H1 (cell line): Measurements from ENCODE around the gene BCL2. TPM values are rescaled to one million over a fixed set of nuclear protein-coding genes. Genes with fewer than 3 reads are reported as not detected.

Experiments
- CTCF ChIA-PET: fragments of 300-600 bp; sonication (Branson Sonifier 250); formaldehyde crosslinking; loops from one replicate; lab custom pipeline; 2021; ENCODE audit not compliant: partially characterized antibody; lab: Charles Lee
- POLR2A ChIA-PET: fragments of 300-600 bp; sonication (Branson Sonifier 250); formaldehyde crosslinking; loops from one replicate; lab custom pipeline; 2021; ENCODE audit warnings: inconsistent platforms; ENCODE audit not compliant: partially characterized antibody; lab: Charles Lee
- DNase-seq, 2 experiments: peaks; one replicate each; pipeline versions ENCODE4 v3.0.0 to v3.0.0-alpha.2; 2010 to 2022; ENCODE audit warnings: low spot score in 2 of 2, low read depth in 1 of 2, mixed read lengths in 1 of 2
- FAIRE-seq: peaks from 2 replicates; lab custom pipeline; 2011; peaks lifted over from hg19 to GRCh38; lab: Jason Lieb, UNC
- H2AFZ ChIP-seq: 2 replicates; pipeline ENCODE4 v1.8.1; 2012; ENCODE audit warnings: low read length, inconsistent platforms
- H2AK5ac ChIP-seq: 2 replicates; pipeline ENCODE4 v1.6.1; 2013; ENCODE audit warnings: low read depth, low read length
- H2BK120ac ChIP-seq: replicated peaks from 2 replicates; pipeline ENCODE3; 2013; ENCODE audit warnings: low read depth, low read length, inconsistent platforms
- H2BK12ac ChIP-seq: 2 replicates; pipeline ENCODE4 v1.6.1; 2013; ENCODE audit warnings: low read depth, low read length
- H2BK15ac ChIP-seq: 2 replicates; pipeline ENCODE4 v1.6.1; 2013; ENCODE audit warnings: low read length
- H2BK20ac ChIP-seq: 2 replicates; pipeline ENCODE4 v1.6.1; 2013; ENCODE audit warnings: low read length
- H2BK5ac ChIP-seq: 2 replicates; pipeline ENCODE4 v1.6.1; 2013; ENCODE audit warnings: low read depth, low read length
- H3K14ac ChIP-seq: 2 replicates; pipeline ENCODE4 v1.6.1; 2013; ENCODE audit warnings: inconsistent platforms; ENCODE audit not compliant: insufficient read length
- H3K18ac ChIP-seq: 2 replicates; pipeline ENCODE4 v1.6.1; 2013; ENCODE audit warnings: low read length; ENCODE audit errors: extremely low read depth
- H3K23ac ChIP-seq: 2 replicates; pipeline ENCODE4 v1.6.1; 2013; ENCODE audit warnings: inconsistent platforms; ENCODE audit not compliant: insufficient read length
- H3K23me2 ChIP-seq: 2 replicates; pipeline ENCODE4 v1.6.1; 2013; ENCODE audit warnings: low read depth, low read length
- H3K27ac ChIP-seq: 2 replicates; pipeline ENCODE4 v1.6.1; 2011; ENCODE audit warnings: low read depth, low read length, inconsistent platforms
- H3K27me3 ChIP-seq, 4 experiments: replicated peaks in 1 of 4; 1 replicate in 1 of 4; 2 replicates in 3 of 4; pipeline versions ENCODE4 v1.6.1 to v1.8.1; 2011 to 2013; ENCODE audit warnings: low read length in 3 of 4, mild to moderate bottlenecking in 3 of 4, inconsistent platforms in 2 of 4, mixed read lengths in 2 of 4, moderate library complexity in 1 of 4; ENCODE audit not compliant: control insufficient read depth in 3 of 4, insufficient read depth in 3 of 4; ENCODE audit errors: extremely low read depth in 1 of 4
- H3K36me3 ChIP-seq, 4 experiments: 2 replicates each; pipeline versions ENCODE4 v1.6.1 to v1.8.1; 2011 to 2013; ENCODE audit warnings: mild to moderate bottlenecking in 4 of 4, low read length in 3 of 4, moderate library complexity in 2 of 4, control low read depth in 1 of 4, inconsistent platforms in 1 of 4; ENCODE audit not compliant: insufficient read depth in 4 of 4, control insufficient read depth in 2 of 4
- H3K4ac ChIP-seq: replicated peaks from 2 replicates; pipeline ENCODE3; 2013; ENCODE audit warnings: low read length, low read depth, mixed read lengths, inconsistent platforms; ENCODE audit not compliant: insufficient read length
- H3K4me1 ChIP-seq, 4 experiments: replicated peaks in 1 of 4; 1 replicate in 1 of 4; 2 replicates in 3 of 4; pipeline versions ENCODE4 v1.6.1 to v1.8.1; 2011 to 2013; ENCODE audit warnings: low read length in 3 of 4, inconsistent platforms in 2 of 4, mixed read lengths in 1 of 4; ENCODE audit not compliant: insufficient read depth in 4 of 4, control insufficient read depth in 3 of 4
- H3K4me2 ChIP-seq, 2 experiments: 2 replicates each; pipeline versions ENCODE4 v1.6.1 to v1.8.1; 2011 to 2013; ENCODE audit warnings: low read depth in 2 of 2, low read length in 2 of 2, control low read depth in 1 of 2, inconsistent platforms in 1 of 2, mild to moderate bottlenecking in 1 of 2; ENCODE audit not compliant: insufficient read depth in 1 of 2
- H3K4me3 ChIP-seq, 4 experiments: fragments of 200-600, 300-600 bp in 1 of 4; sonication (generic), shearing (Covaris generic), sonication (Bioruptor Twin) in 1 of 4; 2 replicates each; pipeline versions ENCODE4 v1.5.1 to v1.8.1; 2011 to 2016; ENCODE audit warnings: low read length in 4 of 4, low read depth in 3 of 4, control low read depth in 2 of 4, inconsistent platforms in 2 of 4, mild to moderate bottlenecking in 2 of 4, mixed read lengths in 1 of 4, moderate library complexity in 1 of 4; ENCODE audit not compliant: insufficient read depth in 2 of 4; ENCODE audit errors: extremely low read depth in 1 of 4
- H3K56ac ChIP-seq: replicated peaks from 2 replicates; pipeline ENCODE3; 2013; ENCODE audit warnings: low read depth, mild to moderate bottlenecking, mixed read lengths, low read length, inconsistent platforms; ENCODE audit not compliant: insufficient read length
- H3K79me1 ChIP-seq: 2 replicates; pipeline ENCODE4 v1.6.1; 2013; ENCODE audit warnings: low read depth, low read length, control low read depth
- H3K79me2 ChIP-seq, 2 experiments: 2 replicates each; pipeline versions ENCODE4 v1.6.1 to v1.8.1; 2012 to 2013; ENCODE audit warnings: low read length in 2 of 2, mild to moderate bottlenecking in 2 of 2, inconsistent platforms in 1 of 2; ENCODE audit not compliant: insufficient read depth in 2 of 2, control insufficient read depth in 1 of 2
- H3K9ac ChIP-seq, 4 experiments: replicated peaks in 1 of 4; 1 replicate in 1 of 4; 2 replicates in 3 of 4; pipeline versions ENCODE4 v1.6.1 to v1.8.1; 2011 to 2013; ENCODE audit warnings: low read depth in 3 of 4, low read length in 3 of 4, control low read depth in 2 of 4, mild to moderate bottlenecking in 2 of 4, moderate library complexity in 2 of 4, inconsistent platforms in 1 of 4; ENCODE audit errors: extremely low read depth in 1 of 4
- H3K9me3 ChIP-seq, 2 experiments: 2 replicates each; pipeline versions ENCODE4 v1.6.1 to v1.8.1; 2012 to 2013; ENCODE audit warnings: mild to moderate bottlenecking in 2 of 2, moderate library complexity in 2 of 2, control low read depth in 1 of 2, inconsistent platforms in 1 of 2, low read depth in 1 of 2, low read length in 1 of 2, mixed read lengths in 1 of 2; ENCODE audit not compliant: insufficient read depth in 2 of 2
- H4K20me1 ChIP-seq, 2 experiments: replicated peaks in 1 of 2; 2 replicates each; pipeline versions ENCODE3 to v1.8.1; 2011 to 2013; ENCODE audit warnings: inconsistent platforms in 2 of 2, low read length in 2 of 2, mild to moderate bottlenecking in 1 of 2; ENCODE audit not compliant: insufficient read depth in 2 of 2, control insufficient read depth in 1 of 2
- H4K5ac ChIP-seq: 2 replicates; pipeline ENCODE4 v1.6.1; 2013; ENCODE audit warnings: low read length, low read depth, mixed read lengths, inconsistent platforms; ENCODE audit not compliant: insufficient read length
- H4K8ac ChIP-seq: 2 replicates; pipeline ENCODE4 v1.8.0; 2013; ENCODE audit warnings: mild to moderate bottlenecking, moderate library complexity, low read length, inconsistent platforms; ENCODE audit not compliant: insufficient read depth; ENCODE audit errors: extremely low read depth
- H4K91ac ChIP-seq: replicated peaks from 2 replicates; pipeline ENCODE3; 2013; ENCODE audit warnings: low read length, mixed read lengths, inconsistent platforms; ENCODE audit not compliant: insufficient read length
- BRCA1 ChIP-seq: IDR thresholded peaks from 2 replicates; pipeline ENCODE4 v1.6.1; 2012; ENCODE audit warnings: low read depth, low read length, improper control_type of control experiment
- CBX8 ChIP-seq: fragments of 300-800, 300-1000 bp; sonication (generic); IDR thresholded peaks from 2 replicates; pipeline ENCODE4 v1.7.1; 2016; ENCODE audit warnings: low read depth, low read length, borderline replicate concordance
- CEBPB ChIP-seq: IDR thresholded peaks from 2 replicates; pipeline ENCODE4 v1.6.1; 2012; ENCODE audit warnings: low read depth, low read length
- EGR1 ChIP-seq: IDR thresholded peaks from 2 replicates; pipeline ENCODE4 v1.6.1; 2011; ENCODE audit warnings: low read depth, low read length, borderline replicate concordance
- EP300 ChIP-seq, 2 experiments: IDR thresholded peaks; 1 replicate in 1 of 2; 2 replicates in 1 of 2; pipeline ENCODE4 v1.6.1; 2011 to 2012; ENCODE audit warnings: low read depth in 2 of 2, low read length in 2 of 2, mild to moderate bottlenecking in 2 of 2, borderline replicate concordance in 1 of 2, inconsistent platforms in 1 of 2, moderate library complexity in 1 of 2
- HDAC2 ChIP-seq, 2 experiments: fragments of 300-600 bp in 1 of 2; sonication (generic) in 1 of 2; IDR thresholded peaks; 2 replicates each; pipeline ENCODE4 v1.6.1; 2011 to 2012; ENCODE audit warnings: low read depth in 2 of 2, low read length in 2 of 2, mild to moderate bottlenecking in 2 of 2, moderate library complexity in 2 of 2, borderline replicate concordance in 1 of 2, inconsistent platforms in 1 of 2
- KDM1A ChIP-seq: fragments of 200-600, 300-600 bp; sonication (generic); IDR thresholded peaks from 2 replicates; pipeline ENCODE4 v1.7.1; 2016; ENCODE audit warnings: mild to moderate bottlenecking, low read length, borderline replicate concordance
- KDM4A ChIP-seq: IDR thresholded peaks from one replicate; pipeline ENCODE4 v1.7.1; 2012; ENCODE audit warnings: low read depth, mild to moderate bottlenecking, moderate library complexity, low read length, inconsistent platforms; ENCODE audit not compliant: severe bottlenecking
- POLR2AphosphoS5 ChIP-seq: IDR thresholded peaks from 2 replicates; pipeline ENCODE4 v1.6.1; 2011; ENCODE audit warnings: low read depth, low read length
- SRF ChIP-seq: IDR thresholded peaks from 2 replicates; pipeline ENCODE4 v1.6.1; 2011; ENCODE audit warnings: mild to moderate bottlenecking, low read depth, low read length, moderate library complexity
- TCF12 ChIP-seq: IDR thresholded peaks from 2 replicates; pipeline ENCODE4 v1.6.1; 2011; ENCODE audit warnings: low read depth, mild to moderate bottlenecking, low read length
- YY1 ChIP-seq: IDR thresholded peaks from 2 replicates; pipeline ENCODE4 v1.6.1; 2011; ENCODE audit warnings: low read depth, mild to moderate bottlenecking, low read length
- WGBS, 2 experiments: shearing (Covaris generic) in 1 of 2; methylation state at CpG; one replicate each; pipeline versions ENCODE4 v1.1.6 to v1.1.7; 2013 to 2015; ENCODE audit warnings: low lambda C conversion rate in 2 of 2, mixed read lengths in 2 of 2, inconsistent platforms in 1 of 2, low coverage in 1 of 2, missing lambda C conversion rate in 1 of 2; ENCODE audit not compliant: insufficient replicate concordance in 2 of 2, insufficient coverage in 1 of 2, insufficient read length in 1 of 2; ENCODE audit errors: extremely low coverage in 1 of 2, missing lambda C conversion rate in 1 of 2; 5-methylcytosine and 5-hydroxymethylcytosine counted together
- polyA plus RNA-seq, 7 experiments: library from polyadenylated mRNA; depleted of rRNA in 3 of 7; stranded (reverse) in 5 of 7; unstranded in 2 of 7; fragments of >200 nt in 5 of 7; fragments of 200-250 nt in 2 of 7; gene quantifications; 1 replicate in 5 of 7; 2 replicates in 1 of 7; 4 replicates in 1 of 7; pipeline versions ENCODE4 v1.2.1 to v1.2.3, GENCODE V29; 2011 to 2013; ENCODE audit warnings: missing spikeins in 2 of 7, mixed read lengths in 2 of 7
- total RNA-seq: library from RNA; stranded (reverse); fragmentation: NEBNext Ultra II Directional; extraction: Animal tissue kit (Norgen Biotek cat#: 25700); gene quantifications from 2 replicates; pipeline ENCODE4 v1.2.1, GENCODE V29; 2021
- TF ChIP-seq, protein P1 (sequence below): IDR thresholded peaks from 2 replicates; pipeline ENCODE4 v1.6.1; 2012; ENCODE audit warnings: low read length, inconsistent platforms

BCL2 gene
- total and polyA plus RNA-seq, 2 of the 8 experiments (the other 6 are each of a cell fraction or from before 2014, with no cell fraction given), result 0.59 to 4.5 TPM

DNA sequence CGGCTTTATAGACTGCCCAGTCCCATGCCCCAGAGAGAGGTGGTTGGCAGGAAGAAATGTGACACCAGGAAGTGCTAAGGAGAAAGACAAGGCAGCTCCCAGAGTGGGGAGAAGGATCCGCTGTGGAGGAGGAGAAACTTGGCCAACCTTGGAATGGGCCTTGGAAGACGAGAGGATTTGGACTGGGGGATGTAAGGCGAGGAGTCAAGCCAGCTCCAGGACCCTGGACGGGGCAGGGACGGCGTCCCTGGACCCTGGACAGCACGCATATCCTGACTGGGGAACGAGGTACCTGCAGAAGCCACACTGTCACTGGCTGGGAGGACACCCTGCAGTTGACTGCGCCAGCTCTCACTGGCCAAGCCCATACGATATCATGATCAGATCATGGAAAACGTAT is 153.4 kb downstream of the BCL2 start:
- FAIRE-seq (no peak), DNase-seq (no peak)
- Histone ChIP-seq H3K9ac (no peak overlapping the region), H4K5ac (no peak overlapping the region), H3K4me3 (no peak overlapping the region), H3K27ac (no peak overlapping the region), H2BK20ac (no peak overlapping the region), H3K4me2 (no peak overlapping the region), H3K56ac (no peak overlapping the region), H4K20me1 (no peaks in the 10 kb centered on the region), H3K79me2 (no peaks in the 10 kb centered on the region), H2BK15ac (no peak overlapping the region), H3K4me1 (no peaks in the 10 kb centered on the region), H2AK5ac (no peak overlapping the region), H3K14ac (no peak overlapping the region), H3K4ac (no peak overlapping the region), H3K18ac (no peak overlapping the region), H4K8ac (no peak overlapping the region), H3K23ac (no peak overlapping the region), H2BK12ac (no peak overlapping the region), H3K23me2 (no peaks in the 10 kb centered on the region), H3K9me3 (no peaks in the 10 kb centered on the region), H3K79me1 (no peaks in the 10 kb centered on the region), H2BK5ac (no peak overlapping the region), H2AFZ (no peak overlapping the region), H3K27me3 (no peaks in the 10 kb centered on the region), H3K36me3 (no peaks in the 10 kb centered on the region), H4K91ac (no peak overlapping the region), H2BK120ac (no peak overlapping the region)
- ChIA-PET CTCF (interaction anchor here (0.7 to 1.8 kb wide), 7 partner anchors 14 to 178 kb away, joined by 3 to 6 read pairs (median 3); no protein-coding TSS in a partner anchor), POLR2A (no interaction called here)
- 93% methylated on average over 12 of the region's 12 CpGs; no CpG with 5 or more reads in 1 of the 2 experiments for WGBS, 2 experiments
- TF ChIP-seq EGR1 (no peak), HDAC2 (IDR thresholded peaks at IDR 0.05; ENCODE audit: borderline replicate concordance in 1 of 2, low read depth in 2 of 2, low read length in 2 of 2) (no peak), YY1 (no peak), SRF (no peak), POLR2AphosphoS5 (no peak), EP300 (IDR thresholded peaks at IDR 0.05; ENCODE audit: borderline replicate concordance in 1 of 2, low read depth in 2 of 2, low read length in 2 of 2) (no peak), CBX8 (no peak), BRCA1 (no peak), KDM4A (no peak), TCF12 (no peak), CEBPB (no peak), KDM1A (no peak)
- TF ChIP-seq, protein P1, sequence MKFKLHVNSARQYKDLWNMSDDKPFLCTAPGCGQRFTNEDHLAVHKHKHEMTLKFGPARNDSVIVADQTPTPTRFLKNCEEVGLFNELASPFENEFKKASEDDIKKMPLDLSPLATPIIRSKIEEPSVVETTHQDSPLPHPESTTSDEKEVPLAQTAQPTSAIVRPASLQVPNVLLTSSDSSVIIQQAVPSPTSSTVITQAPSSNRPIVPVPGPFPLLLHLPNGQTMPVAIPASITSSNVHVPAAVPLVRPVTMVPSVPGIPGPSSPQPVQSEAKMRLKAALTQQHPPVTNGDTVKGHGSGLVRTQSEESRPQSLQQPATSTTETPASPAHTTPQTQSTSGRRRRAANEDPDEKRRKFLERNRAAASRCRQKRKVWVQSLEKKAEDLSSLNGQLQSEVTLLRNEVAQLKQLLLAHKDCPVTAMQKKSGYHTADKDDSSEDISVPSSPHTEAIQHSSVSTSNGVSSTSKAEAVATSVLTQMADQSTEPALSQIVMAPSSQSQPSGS, result no peak
